ENCODE data around the gene EREG. TPM values are rescaled to one million over a fixed set of nuclear protein-coding genes. Genes with fewer than 3 reads are reported as not detected.

Gene EREG
- total RNA-seq, 4 donors from 2014 or later, result 9.4 to 63.8 (median 31.6) TPM

- Histone ChIP-seq H3K36me3 (no peaks in the 10 kb centered on the region), H3K4me3 (no peak overlapping the region), H3K4me1 (no peaks in the 10 kb centered on the region), H3K9me3 (no peaks in the 10 kb centered on the region), H3K27me3 (no peaks in the 10 kb centered on the region), H3K27ac (no peak overlapping the region)
- DNase-seq (ENCODE audit: low spot score in 2 of 2), result no peak
- 33% methylated on average over 3 of the region's 3 CpGs for WGBS
- no peak for TF ChIP-seq POLR2A (IDR thresholded peaks at IDR 0.05)
- TF ChIP-seq CTCF (IDR thresholded peaks at IDR 0.05), result no peak
- TF ChIP-seq POLR2AphosphoS5 (IDR thresholded peaks at IDR 0.05), result no peak
- TF ChIP-seq EP300 (IDR thresholded peaks at IDR 0.05), result no peak
These were observed 37.2 kb upstream of the EREG start for GRCh38 chr4:74327762-74328161.

- no peaks in the 10 kb centered on the region for H3K9me3 ChIP-seq
- WGBS, result 79% methylated on average over 1 of the region's 1 CpG
- no peak for TF ChIP-seq POLR2AphosphoS5 (IDR thresholded peaks at IDR 0.05)
- TF ChIP-seq CTCF (IDR thresholded peaks at IDR 0.05), result no peak
- TF ChIP-seq EP300 (IDR thresholded peaks at IDR 0.05), result no peak
- TF ChIP-seq POLR2A (IDR thresholded peaks at IDR 0.05), result no peak
- no peaks in the 10 kb centered on the region for H3K27me3 ChIP-seq
- H3K4me1 ChIP-seq, result no peaks in the 10 kb centered on the region
- no peak overlapping the region for H3K27ac ChIP-seq
- DNase-seq (ENCODE audit: low spot score in 2 of 2), result no peak
- H3K36me3 ChIP-seq, result no peaks in the 10 kb centered on the region
- no peak overlapping the region for H3K4me3 ChIP-seq
These were observed 36.4 kb upstream of the EREG start for GRCh38 chr4:74328501-74328900.

- TF ChIP-seq CTCF (IDR thresholded peaks at IDR 0.05) (no peak), POLR2A (IDR thresholded peaks at IDR 0.05) (no peak), POLR2AphosphoS5 (IDR thresholded peaks at IDR 0.05) (no peak), EP300 (IDR thresholded peaks at IDR 0.05) (no peak)
- no peaks in the 10 kb centered on the region for H3K36me3 ChIP-seq
- H3K27me3 ChIP-seq, result no peaks in the 10 kb centered on the region
- no peaks in the 10 kb centered on the region for H3K9me3 ChIP-seq
- H3K4me1 ChIP-seq, result no peaks in the 10 kb centered on the region
- DNase-seq (ENCODE audit: low spot score in 2 of 2), result no peak
- no peak overlapping the region for H3K27ac ChIP-seq
- no peak overlapping the region for H3K4me3 ChIP-seq
These were observed 35.6 kb upstream of the EREG start for GRCh38 chr4:74329307-74329706.

DNA sequence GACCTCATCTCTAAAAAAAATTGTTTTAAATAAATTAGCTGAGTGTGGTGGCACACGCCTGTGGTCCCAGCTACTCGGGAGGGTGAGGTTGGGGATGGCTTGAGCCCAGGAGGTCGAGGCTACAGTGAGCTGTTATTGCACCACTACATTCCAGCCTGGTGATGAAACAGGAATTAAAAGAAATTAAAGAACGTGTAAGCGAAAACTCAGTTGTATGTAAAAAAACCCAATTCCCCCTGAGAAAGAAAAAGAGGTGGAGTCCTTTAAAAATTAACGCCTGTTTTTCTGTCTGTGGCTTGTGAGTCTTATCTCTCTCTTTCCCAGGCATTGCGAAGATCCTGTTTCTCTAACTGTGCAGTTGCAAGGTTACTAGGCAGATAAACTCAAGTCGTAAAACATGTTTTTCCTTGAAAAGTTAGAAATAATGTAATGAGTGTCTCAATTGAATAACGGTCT, 34.6 kb upstream of the EREG start:
- H3K27me3 ChIP-seq, result no peaks in the 10 kb centered on the region
- H3K9me3 ChIP-seq, result no peaks in the 10 kb centered on the region
- H3K36me3 ChIP-seq, result no peaks in the 10 kb centered on the region
- H3K4me3 ChIP-seq, result no peak overlapping the region
- H3K4me1 ChIP-seq, result no peaks in the 10 kb centered on the region
- WGBS, result 73% methylated on average over 9 of the region's 9 CpGs
- no peak for DNase-seq (ENCODE audit: low spot score in 2 of 2)
- TF ChIP-seq CTCF (IDR thresholded peaks at IDR 0.05), result no peak
- no peak for TF ChIP-seq POLR2AphosphoS5 (IDR thresholded peaks at IDR 0.05)
- no peak for TF ChIP-seq EP300 (IDR thresholded peaks at IDR 0.05)
- no peak overlapping the region for H3K27ac ChIP-seq

- H3K27me3 ChIP-seq, result no peaks in the 10 kb centered on the region
- no peak overlapping the region for H3K27ac ChIP-seq
- no peaks in the 10 kb centered on the region for H3K36me3 ChIP-seq
- WGBS, result 62% methylated on average over 2 of the region's 2 CpGs
- no peaks in the 10 kb centered on the region for H3K4me1 ChIP-seq
- TF ChIP-seq CTCF (IDR thresholded peaks at IDR 0.05) (no peak), POLR2AphosphoS5 (IDR thresholded peaks at IDR 0.05) (no peak), EP300 (IDR thresholded peaks at IDR 0.05) (no peak)
- H3K4me3 ChIP-seq, result no peak overlapping the region
- H3K9me3 ChIP-seq, result no peaks in the 10 kb centered on the region
- DNase-seq (ENCODE audit: low spot score in 2 of 2), result no peak
These were observed 33.7 kb upstream of the EREG start for GRCh38 chr4:74331252-74331651.

All from suprapubic skin (tissue), 4 donors.